ENCODE data around the gene PVALEF.

PVALEF gene

DNA sequence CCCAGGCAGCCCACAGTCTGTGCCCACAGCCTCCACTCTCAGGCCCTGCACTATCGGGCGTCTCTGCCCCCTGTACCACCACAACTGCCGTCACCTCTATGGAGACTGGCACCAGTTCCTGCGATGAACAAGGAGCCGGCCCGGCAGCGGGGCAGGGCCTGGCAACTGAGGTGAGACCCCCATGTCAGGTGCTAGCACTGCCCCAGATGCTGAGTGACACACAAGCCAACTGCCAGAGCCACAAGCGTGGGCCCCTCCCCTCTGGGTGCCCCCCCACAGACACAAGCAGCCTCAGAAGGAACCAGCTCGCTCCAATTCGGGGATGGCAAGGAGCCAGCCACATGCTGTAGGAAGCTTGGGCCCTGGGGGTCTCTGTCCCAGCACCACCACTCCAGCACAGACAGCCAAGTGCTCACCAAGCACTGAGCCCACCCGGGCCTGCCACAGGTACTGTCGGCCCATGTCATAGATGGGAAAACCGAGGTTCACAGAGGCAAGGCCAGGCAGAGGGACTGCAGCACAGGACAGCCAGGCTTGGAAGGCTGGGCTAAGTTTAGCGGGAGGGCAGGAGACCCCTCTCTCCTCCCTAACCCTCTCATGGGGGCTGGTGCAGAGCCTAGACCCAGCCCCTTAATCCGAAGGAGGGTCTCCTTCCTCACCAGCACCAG, 1.5 kb upstream of the PVALEF start:
- no peak for DNase-seq (ENCODE audit: extremely low spot score)
- ChIA-PET POLR2A (no interaction called here), CTCF (no interaction called here)
- no peak for TF ChIP-seq LEF1 (IDR thresholded peaks at IDR 0.05; ENCODE audit: borderline replicate concordance)
- no peak for TF ChIP-seq ARNT (IDR thresholded peaks at IDR 0.05)
- TF ChIP-seq PKNOX1 (IDR thresholded peaks at IDR 0.05) = no peak
- no peak for TF ChIP-seq TARDBP (IDR thresholded peaks at IDR 0.05)
- TF ChIP-seq CTBP1 (IDR thresholded peaks at IDR 0.05; ENCODE audit: borderline replicate concordance) = no peak
- no peak for TF ChIP-seq ELF4 (IDR thresholded peaks at IDR 0.05)
- no peak for TF ChIP-seq SUZ12 (IDR thresholded peaks at IDR 0.05)
- no peak for TF ChIP-seq NFRKB (IDR thresholded peaks at IDR 0.05)
- no peak for TF ChIP-seq BHLHE40 (IDR thresholded peaks at IDR 0.05; ENCODE audit: borderline replicate concordance)
- TF ChIP-seq FOXM1 (IDR thresholded peaks at IDR 0.05; ENCODE audit: borderline replicate concordance) = no peak
- TF ChIP-seq FOXA1 (IDR thresholded peaks at IDR 0.05) = no peak
- no peak for TF ChIP-seq FOXK2 (IDR thresholded peaks at IDR 0.05)
- no peak for TF ChIP-seq SP1 (IDR thresholded peaks at IDR 0.05)
- no peak for TF ChIP-seq HDGF (IDR thresholded peaks at IDR 0.05; ENCODE audit: borderline replicate concordance)
- TF ChIP-seq ZNF384 (IDR thresholded peaks at IDR 0.05) = no peak
- no peak for TF ChIP-seq L3MBTL2 (conservative IDR thresholded peaks at IDR 0.05)

GRCh38 chr17:81164371-81165245, 699 bp upstream of the PVALEF start:
- TF ChIP-seq BHLHE40 (IDR thresholded peaks at IDR 0.05; ENCODE audit: borderline replicate concordance) = no peak
- no peak for TF ChIP-seq FOXA1 (IDR thresholded peaks at IDR 0.05)
- TF ChIP-seq SP1 (IDR thresholded peaks at IDR 0.05) = no peak
- TF ChIP-seq FOXM1 (IDR thresholded peaks at IDR 0.05; ENCODE audit: borderline replicate concordance) = no peak
- TF ChIP-seq SUZ12 (IDR thresholded peaks at IDR 0.05) = no peak
- TF ChIP-seq HDGF (IDR thresholded peaks at IDR 0.05; ENCODE audit: borderline replicate concordance) = no peak
- CTCF ChIA-PET = no interaction called here
- POLR2A ChIA-PET = no interaction called here
- DNase-seq (ENCODE audit: extremely low spot score) = no peak

DNA sequence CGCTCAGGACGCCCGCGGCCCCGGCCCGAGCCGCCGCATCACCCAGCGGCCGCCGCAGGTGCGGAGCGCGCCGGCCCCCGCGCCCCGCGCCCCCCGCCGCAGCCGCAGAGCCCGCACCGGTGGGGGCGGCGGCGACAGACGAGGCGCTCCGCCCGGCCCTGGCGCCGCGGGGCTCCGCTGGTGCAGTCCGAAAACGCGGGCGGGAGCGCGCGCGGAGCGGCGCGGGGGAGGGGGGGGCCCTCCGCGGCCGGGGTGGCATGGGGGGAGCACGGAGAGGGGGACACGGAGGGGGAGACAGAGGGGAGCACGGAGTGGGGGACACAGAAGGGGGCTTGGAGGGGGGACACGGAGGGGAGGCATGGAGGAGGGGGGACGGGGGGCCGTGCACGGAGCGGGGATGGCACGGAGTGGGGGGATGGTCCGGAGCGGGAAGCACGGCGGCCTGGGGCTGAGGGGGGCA, 756 bp downstream of the PVALEF start, which contains the start of gene AATK:
Gene AATK (minus strand): TSS at position 189 of the 460 bp plus-strand sequence. CDS start 229 bp downstream, outside the sequence.
- no peak for DNase-seq (ENCODE audit: extremely low spot score)
- TF ChIP-seq ZNF384 (IDR thresholded peaks at IDR 0.05) = no peak
- TF ChIP-seq BHLHE40 (IDR thresholded peaks at IDR 0.05; ENCODE audit: borderline replicate concordance) = no peak
- no peak for TF ChIP-seq PKNOX1 (IDR thresholded peaks at IDR 0.05)
- no peak for TF ChIP-seq ELF4 (IDR thresholded peaks at IDR 0.05)
- TF ChIP-seq HDGF (IDR thresholded peaks at IDR 0.05; ENCODE audit: borderline replicate concordance) = no peak
- TF ChIP-seq SP1 (IDR thresholded peaks at IDR 0.05) = no peak
- no peak for TF ChIP-seq L3MBTL2 (conservative IDR thresholded peaks at IDR 0.05)
- no peak for TF ChIP-seq TARDBP (IDR thresholded peaks at IDR 0.05)
- no peak for TF ChIP-seq FOXA1 (IDR thresholded peaks at IDR 0.05)
- no peak for TF ChIP-seq CTBP1 (IDR thresholded peaks at IDR 0.05; ENCODE audit: borderline replicate concordance)
- no peak for TF ChIP-seq FOXM1 (IDR thresholded peaks at IDR 0.05; ENCODE audit: borderline replicate concordance)
- no peak for TF ChIP-seq LEF1 (IDR thresholded peaks at IDR 0.05; ENCODE audit: borderline replicate concordance)
- TF ChIP-seq SUZ12 (IDR thresholded peaks at IDR 0.05) = no peak
- no peak for TF ChIP-seq ARNT (IDR thresholded peaks at IDR 0.05)
- no peak for TF ChIP-seq NFRKB (IDR thresholded peaks at IDR 0.05)
- TF ChIP-seq FOXK2 (IDR thresholded peaks at IDR 0.05) = no peak
- CTCF ChIA-PET = no interaction called here
- POLR2A ChIA-PET = interaction anchor here (1.0 kb wide), 1 partner anchor 73 kb away, joined by 3 read pairs; the partner anchor contains the start of genes NDUFAF8 and TEPSIN

DNA sequence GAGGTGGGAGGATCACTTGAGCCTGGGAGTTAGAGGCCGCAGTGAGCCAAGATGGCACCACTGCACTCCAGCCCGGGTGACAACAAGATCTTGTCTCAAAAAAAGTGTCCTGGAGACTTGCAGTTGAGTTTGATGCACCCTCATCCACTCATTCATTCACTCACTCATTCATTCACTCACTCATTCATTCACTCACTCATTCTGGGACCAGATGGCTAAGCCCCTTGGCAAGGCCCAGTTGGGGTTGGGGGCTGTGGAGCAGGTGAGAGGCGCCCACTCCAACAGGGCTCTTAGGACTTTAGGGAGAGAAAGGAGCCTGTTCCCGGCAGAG, 1.9 kb downstream of the PVALEF start:
- POLR2A ChIA-PET = no interaction called here
- DNase-seq (ENCODE audit: extremely low spot score) = no peak
- TF ChIP-seq TARDBP (IDR thresholded peaks at IDR 0.05) (no peak), NFRKB (IDR thresholded peaks at IDR 0.05) (no peak), FOXA1 (IDR thresholded peaks at IDR 0.05) (no peak), BHLHE40 (IDR thresholded peaks at IDR 0.05; ENCODE audit: borderline replicate concordance) (no peak), ARNT (IDR thresholded peaks at IDR 0.05) (no peak), L3MBTL2 (conservative IDR thresholded peaks at IDR 0.05) (no peak), FOXK2 (IDR thresholded peaks at IDR 0.05) (no peak), CTBP1 (IDR thresholded peaks at IDR 0.05; ENCODE audit: borderline replicate concordance) (no peak), SUZ12 (IDR thresholded peaks at IDR 0.05) (no peak)
- CTCF ChIA-PET = no interaction called here

- ChIA-PET POLR2A (no interaction called here), CTCF (no interaction called here)
- DNase-seq (ENCODE audit: extremely low spot score) = no peak
- TF ChIP-seq SUZ12 (IDR thresholded peaks at IDR 0.05) = no peak
- no peak for TF ChIP-seq ELF4 (IDR thresholded peaks at IDR 0.05)
- TF ChIP-seq BHLHE40 (IDR thresholded peaks at IDR 0.05; ENCODE audit: borderline replicate concordance) = no peak
- no peak for TF ChIP-seq L3MBTL2 (conservative IDR thresholded peaks at IDR 0.05)
- TF ChIP-seq ZNF384 (IDR thresholded peaks at IDR 0.05) = no peak
- TF ChIP-seq FOXK2 (IDR thresholded peaks at IDR 0.05) = no peak
- no peak for TF ChIP-seq PKNOX1 (IDR thresholded peaks at IDR 0.05)
- TF ChIP-seq LEF1 (IDR thresholded peaks at IDR 0.05; ENCODE audit: borderline replicate concordance) = no peak
- TF ChIP-seq HDGF (IDR thresholded peaks at IDR 0.05; ENCODE audit: borderline replicate concordance) = no peak
- no peak for TF ChIP-seq FOXA1 (IDR thresholded peaks at IDR 0.05)
- no peak for TF ChIP-seq FOXM1 (IDR thresholded peaks at IDR 0.05; ENCODE audit: borderline replicate concordance)
- no peak for TF ChIP-seq NFRKB (IDR thresholded peaks at IDR 0.05)
Observed at GRCh38 chr17:81167638-81168037, 2.3 kb downstream of the PVALEF start.

Data from HEK293T (cell line).